HepG2 (cell line): ENCODE measurements around the gene DIP2C. TPM values are rescaled to one million over a fixed set of nuclear protein-coding genes. Genes with fewer than 3 reads are reported as not detected.

Source experiments
- ATAC-seq: fragments of 200-7000 bp; cut with Tn5 transposase; 3 replicates; pipeline ENCODE4 v1.9.1; 2020; ENCODE audit warnings: mild to moderate bottlenecking, moderate library complexity
- BruUV-seq: library from RNA; stranded (reverse); fragments of 400-500 nt; replicated peaks from 2 replicates; lab custom pipeline; 2021; lab: Mats Ljungman, UMichigan
- CTCF ChIA-PET: fragments of 300-600 bp; formaldehyde crosslinking; extraction: SDS; loops from one replicate; lab custom pipeline; 2021; ENCODE audit warnings: low total read pairs, inconsistent platforms, low intra/inter-chr PET ratio; lab: Yijun Ruan, JAX
- POLR2A ChIA-PET: fragments of 350-600 bp; sonication (Branson Sonifier 250); formaldehyde crosslinking; loops from one replicate; lab custom pipeline; 2020; ENCODE audit warnings: antibody characterized with exemption, inconsistent platforms; lab: Yijun Ruan, JAX
- DNase-seq: peaks from one replicate; pipeline ENCODE4 v3.0.0-alpha.2; 2015; ENCODE audit warnings: low spot score
- FAIRE-seq: peaks from 3 replicates; lab custom pipeline; 2011; peaks lifted over from hg19 to GRCh38; lab: Jason Lieb, UNC
- H2AFZ ChIP-seq: one replicate; pipeline ENCODE4 v1.6.1; 2011; ENCODE audit warnings: low read length, inconsistent platforms
- H3K27ac ChIP-seq: fragments of 300-600 bp; 3 replicates; pipeline ENCODE4 v1.8.0; 2011; ENCODE audit warnings: mixed run types, mild to moderate bottlenecking, mixed read lengths, low read length, inconsistent platforms; ENCODE audit not compliant: insufficient read depth; ENCODE audit errors: extremely low read length
- H3K27me3 ChIP-seq, 2 experiments: fragments of 200-600 bp in 1 of 2; 2 replicates in 1 of 2; 3 replicates in 1 of 2; pipeline versions ENCODE4 v1.6.0 to v1.8.0; 2011; ENCODE audit warnings: low read length in 2 of 2, mild to moderate bottlenecking in 2 of 2, moderate library complexity in 2 of 2, inconsistent platforms in 1 of 2; ENCODE audit not compliant: insufficient read depth in 2 of 2, control insufficient read depth in 1 of 2
- H3K36me3 ChIP-seq, 2 experiments: fragments of 200-600 bp in 1 of 2; replicated peaks in 1 of 2; 2 replicates in 1 of 2; 3 replicates in 1 of 2; pipeline versions ENCODE4 v1.5.1 to v1.8.0; 2011; ENCODE audit warnings: low read length in 2 of 2, inconsistent platforms in 1 of 2; ENCODE audit not compliant: insufficient read depth in 2 of 2, control insufficient read depth in 1 of 2
- H3K4me1 ChIP-seq: 2 replicates; pipeline ENCODE4 v1.5.1; 2012; ENCODE audit warnings: low read length, inconsistent platforms; ENCODE audit not compliant: insufficient read depth
- H3K4me2 ChIP-seq: 2 replicates; pipeline ENCODE4 v1.6.0; 2011; ENCODE audit warnings: low read depth, low read length, inconsistent platforms
- H3K4me3 ChIP-seq, 3 experiments: fragments of 200-600 bp in 1 of 3; sonication (generic), shearing (Covaris generic) in 1 of 3; replicated peaks in 1 of 3; 2 replicates each; pipeline ENCODE4 v1.5.1; 2011 to 2016; ENCODE audit warnings: low read length in 3 of 3, inconsistent platforms in 2 of 3, low read depth in 2 of 3, mild to moderate bottlenecking in 2 of 3, control low read depth in 1 of 3, mixed read lengths in 1 of 3; ENCODE audit not compliant: insufficient read depth in 1 of 3
- H3K79me2 ChIP-seq: one replicate; pipeline ENCODE4 v1.6.1; 2011; ENCODE audit warnings: low read length, inconsistent platforms; ENCODE audit not compliant: insufficient read depth
- H3K9ac ChIP-seq: 2 replicates; pipeline ENCODE4 v1.6.0; 2011; ENCODE audit warnings: mild to moderate bottlenecking, low read depth, low read length, inconsistent platforms; ENCODE audit not compliant: insufficient read depth
- H3K9me3 ChIP-seq: 2 replicates; pipeline ENCODE4 v1.5.1; 2012; ENCODE audit warnings: mild to moderate bottlenecking, low read length
- H4K20me1 ChIP-seq: 2 replicates; pipeline ENCODE4 v1.6.0; 2011; ENCODE audit warnings: inconsistent platforms, mild to moderate bottlenecking, low read length, moderate library complexity; ENCODE audit not compliant: insufficient read depth
- AGO1 ChIP-seq: fragments of 200-400 bp; formaldehyde crosslinking; IDR thresholded peaks from 2 replicates; pipeline ENCODE4 v1.6.1; 2017; ENCODE audit warnings: mild to moderate bottlenecking, low read depth, low read length, moderate library complexity; ENCODE audit not compliant: poor library complexity, severe bottlenecking
- GABPB1 ChIP-seq: IDR thresholded peaks from 2 replicates; pipeline ENCODE4 v1.6.1; 2016; ENCODE audit warnings: mild to moderate bottlenecking, missing genetic modification reagents, moderate library complexity, missing compliant biosample characterization
- NR2F6 ChIP-seq, 2 experiments: IDR thresholded peaks; 2 replicates each; pipeline ENCODE4 v1.6.1; 2016; ENCODE audit warnings: antibody characterized with exemption in 1 of 2, mild to moderate bottlenecking in 1 of 2
- POLR2A ChIP-seq, 2 experiments: IDR thresholded peaks; 2 replicates each; pipeline ENCODE4 v1.6.1; 2011; ENCODE audit warnings: low read depth in 2 of 2, low read length in 2 of 2, mild to moderate bottlenecking in 1 of 2, moderate library complexity in 1 of 2; ENCODE audit not compliant: insufficient read depth in 1 of 2
- TFDP1 ChIP-seq: IDR thresholded peaks from 2 replicates; pipeline ENCODE4 v1.6.1; 2016; ENCODE audit warnings: missing compliant biosample characterization, missing genetic modification reagents, borderline replicate concordance
- TOE1 ChIP-seq: sonication (generic); formaldehyde crosslinking; IDR thresholded peaks from 2 replicates; pipeline ENCODE4 v1.4.0; 2020; ENCODE audit warnings: mild to moderate bottlenecking, missing genetic modification reagents
- XRCC5 ChIP-seq: fragments of 200-400 bp; formaldehyde crosslinking; optimal IDR thresholded peaks from 2 replicates; pipeline ENCODE3; 2017; ENCODE audit warnings: mild to moderate bottlenecking, low read length
- ZNF335 ChIP-seq: sonication (generic); formaldehyde crosslinking; IDR thresholded peaks from 2 replicates; pipeline ENCODE4 v1.4.0; 2020; ENCODE audit warnings: missing genetic modification reagents
- ZNF33A ChIP-seq: sonication (generic); formaldehyde crosslinking; IDR thresholded peaks from 2 replicates; pipeline ENCODE4 v1.5.1; 2020; ENCODE audit warnings: missing genetic modification reagents, mild to moderate bottlenecking, moderate library complexity, borderline replicate concordance
- ZNF547 ChIP-seq: sonication (generic); formaldehyde crosslinking; IDR thresholded peaks from 2 replicates; pipeline ENCODE4 v1.5.1; 2020; ENCODE audit warnings: mild to moderate bottlenecking, missing genetic modification reagents
- ZNF772 ChIP-seq: sonication (generic); formaldehyde crosslinking; IDR thresholded peaks from 2 replicates; pipeline ENCODE4 v1.5.0; 2020; ENCODE audit warnings: mild to moderate bottlenecking, missing genetic modification reagents
- ZNF879 ChIP-seq: sonication (generic); formaldehyde crosslinking; IDR thresholded peaks from 2 replicates; pipeline ENCODE4 v1.8.1; 2023; ENCODE audit warnings: missing genetic modification reagents
- WGBS: methylation state at CpG from one replicate; pipeline ENCODE4 v1.1.6; 2017; ENCODE audit warnings: low lambda C conversion rate; 5-methylcytosine and 5-hydroxymethylcytosine counted together
- in situ Hi-C: cut with HindIII; loops from 2 replicates; pipeline ENCODE4 v1.10.0; 2017; ENCODE audit warnings: low pct_unique_long_range_greater_than_20kb; ENCODE audit not compliant: extremely low pct_ligation_motif_present
- intact Hi-C: fragments of 100-400 bp; cut with micrococcal nuclease; formaldehyde crosslinking; loops from one replicate; pipeline ENCODE4 v1.10.0; 2022; ENCODE audit not compliant: unreplicated experiment
- polyA plus RNA-seq, 8 experiments: library from polyadenylated mRNA; depleted of rRNA in 3 of 8; stranded (reverse) in 7 of 8; unstranded in 1 of 8; fragments of >200 nt; fragmentation: Illumina TruSeq in 4 of 8; extraction: Trizol in 4 of 8; gene quantifications; 2 replicates each; pipeline versions ENCODE4 v1.2.1 to v1.2.3, GENCODE V29; 2011 to 2016; ENCODE audit warnings: low read depth in 4 of 8, missing spikeins in 1 of 8, mixed read lengths in 1 of 8; ENCODE audit not compliant: insufficient read depth in 1 of 8
- total RNA-seq, 5 experiments: library from RNA; depleted of rRNA; stranded (reverse); fragments of >200 nt; fragmentation: Illumina TruSeq; extraction: Trizol; gene quantifications; 2 replicates each; pipeline ENCODE4 v1.2.3, GENCODE V29; 2016; ENCODE audit warnings: low read depth in 1 of 5
- TF ChIP-seq, protein P1 (sequence below): sonication (generic); formaldehyde crosslinking; IDR thresholded peaks from 2 replicates; pipeline ENCODE4 v1.4.0; 2020; ENCODE audit warnings: missing genetic modification reagents, mild to moderate bottlenecking, borderline replicate concordance
- TF ChIP-seq, protein P2 (sequence below): sonication (generic); formaldehyde crosslinking; conservative IDR thresholded peaks from 2 replicates; pipeline ENCODE4 v1.8.0; 2022; ENCODE audit warnings: missing genetic modification reagents

DIP2C gene
- total and polyA plus RNA-seq, 2 of the 13 experiments (the other 11 are each of a cell fraction or from before 2014, with no cell fraction given): 2.2 to 2.7 TPM

- ChIA-PET CTCF (no interaction called here), POLR2A (interaction anchor here (0.6 to 1.7 kb wide), 6 partner anchors 10 to 60 kb away, joined by 3 to 6 read pairs (median 4); no protein-coding TSS in a partner anchor)
- no TSS peak for BruUV-seq
- peak; percentile 97 for ATAC-seq
- intact Hi-C loops (no loop called here), in situ Hi-C loops (no loop called here)
- no peaks in the 10 kb centered on the region for H3K9me3 ChIP-seq
- 3% methylated on average over 14 of the region's 15 CpGs for WGBS
- H3K4me3 ChIP-seq: peak overlapping the region; percentile 10 to 62 (median 43); a peak in 5 of 6 replicates
- H3K27me3 ChIP-seq: no peaks in the 10 kb centered on the region
- H3K27ac ChIP-seq: peak overlapping the region; percentile 59
- no peaks in the 10 kb centered on the region for H3K79me2 ChIP-seq
- peak overlapping the region; percentile 85 for H3K4me2 ChIP-seq
- DNase-seq: peak; percentile 80
- H3K36me3 ChIP-seq: no peaks in the 10 kb centered on the region; a peak in 2 of 5 replicates
- H3K4me1 ChIP-seq: peaks cover 24% of the 10 kb centered on the region
- H4K20me1 ChIP-seq: no peaks in the 10 kb centered on the region
- FAIRE-seq: peak; percentile 85
- peak overlapping the region; percentile 46 for H3K9ac ChIP-seq
- peak overlapping the region; percentile 10 for H2AFZ ChIP-seq
- TF ChIP-seq TFDP1 (CRISPR knock-in tag) (peak; percentile 57; the same call in 1 of the 2 replicates), ZNF33A (CRISPR knock-in tag) (no peak), TOE1 (CRISPR knock-in tag) (no peak), XRCC5 (peak; percentile 73), GABPB1 (CRISPR knock-in tag) (no peak), AGO1 (no peak), ZNF879 (CRISPR knock-in tag) (no peak), POLR2A (IDR thresholded peaks at IDR 0.05; ENCODE audit: insufficient read depth in 1 of 2, low read depth in 2 of 2, low read length in 2 of 2) (peak; percentile 55 to 65), ZNF547 (no peak), ZNF335 (CRISPR knock-in tag) (no peak), NR2F6 (IDR thresholded peaks at IDR 0.05) (no peak), NR2F6 (CRISPR knock-in tag; IDR thresholded peaks at IDR 0.05) (0 out of 2 replicates have a peak, but pooled peaks have one; percentile 19), ZNF772 (CRISPR knock-in tag) (no peak)
- TF ChIP-seq, protein P1, sequence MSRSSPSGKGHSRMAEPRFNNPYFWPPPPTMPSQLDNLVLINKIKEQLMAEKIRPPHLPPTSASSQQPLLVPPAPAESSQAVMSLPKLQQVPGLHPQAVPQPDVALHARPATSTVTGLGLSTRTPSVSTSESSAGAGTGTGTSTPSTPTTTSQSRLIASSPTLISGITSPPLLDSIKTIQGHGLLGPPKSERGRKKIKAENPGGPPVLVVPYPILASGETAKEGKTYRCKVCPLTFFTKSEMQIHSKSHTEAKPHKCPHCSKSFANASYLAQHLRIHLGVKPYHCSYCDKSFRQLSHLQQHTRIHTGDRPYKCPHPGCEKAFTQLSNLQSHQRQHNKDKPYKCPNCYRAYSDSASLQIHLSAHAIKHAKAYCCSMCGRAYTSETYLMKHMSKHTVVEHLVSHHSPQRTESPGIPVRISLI (CRISPR knock-in tag): peak; percentile 85; the same call in 1 of the 2 replicates
- TF ChIP-seq, protein P2, sequence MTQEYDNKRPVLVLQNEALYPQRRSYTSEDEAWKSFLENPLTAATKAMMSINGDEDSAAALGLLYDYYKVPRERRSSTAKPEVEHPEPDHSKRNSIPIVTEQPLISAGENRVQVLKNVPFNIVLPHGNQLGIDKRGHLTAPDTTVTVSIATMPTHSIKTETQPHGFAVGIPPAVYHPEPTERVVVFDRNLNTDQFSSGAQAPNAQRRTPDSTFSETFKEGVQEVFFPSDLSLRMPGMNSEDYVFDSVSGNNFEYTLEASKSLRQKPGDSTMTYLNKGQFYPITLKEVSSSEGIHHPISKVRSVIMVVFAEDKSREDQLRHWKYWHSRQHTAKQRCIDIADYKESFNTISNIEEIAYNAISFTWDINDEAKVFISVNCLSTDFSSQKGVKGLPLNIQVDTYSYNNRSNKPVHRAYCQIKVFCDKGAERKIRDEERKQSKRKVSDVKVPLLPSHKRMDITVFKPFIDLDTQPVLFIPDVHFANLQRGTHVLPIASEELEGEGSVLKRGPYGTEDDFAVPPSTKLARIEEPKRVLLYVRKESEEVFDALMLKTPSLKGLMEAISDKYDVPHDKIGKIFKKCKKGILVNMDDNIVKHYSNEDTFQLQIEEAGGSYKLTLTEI (CRISPR knock-in tag): no peak
Measured at GRCh38 chr10:329361-330099, 359.9 kb downstream of the DIP2C start.
